ENCODE results near the gene ARPIN.

DNA sequence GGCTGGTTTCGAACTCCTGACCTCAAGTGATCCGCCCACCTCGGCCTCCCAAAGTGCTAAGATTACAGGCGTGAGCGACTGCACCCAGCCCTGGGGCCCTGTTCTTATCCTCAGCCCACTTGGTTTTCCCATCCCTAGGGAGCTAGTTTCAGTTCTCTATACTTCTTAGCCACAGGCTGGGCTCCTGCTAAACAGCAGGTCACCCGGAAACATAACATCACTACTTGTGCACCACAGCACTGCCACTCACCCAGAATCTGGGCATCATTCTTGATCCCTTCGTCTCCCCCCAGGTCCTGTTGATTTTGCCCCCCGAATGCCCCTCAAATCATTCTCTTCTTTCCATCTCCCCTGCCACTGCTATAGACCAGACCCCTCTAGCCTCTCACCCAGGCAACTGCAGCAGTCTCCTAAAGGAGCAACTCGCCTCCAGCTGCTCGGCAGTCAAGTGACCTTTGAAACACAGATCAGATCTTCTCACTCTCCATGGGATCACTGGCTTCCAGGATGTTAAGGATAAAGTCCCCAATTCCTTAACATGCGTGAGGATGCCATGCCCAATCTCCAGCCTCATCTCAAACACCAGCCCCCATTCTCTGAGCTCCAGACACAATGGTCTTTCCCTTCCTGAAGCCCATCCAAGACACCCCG lies 13.3 kb downstream of the ARPIN start:
- TF ChIP-seq, protein P1, sequence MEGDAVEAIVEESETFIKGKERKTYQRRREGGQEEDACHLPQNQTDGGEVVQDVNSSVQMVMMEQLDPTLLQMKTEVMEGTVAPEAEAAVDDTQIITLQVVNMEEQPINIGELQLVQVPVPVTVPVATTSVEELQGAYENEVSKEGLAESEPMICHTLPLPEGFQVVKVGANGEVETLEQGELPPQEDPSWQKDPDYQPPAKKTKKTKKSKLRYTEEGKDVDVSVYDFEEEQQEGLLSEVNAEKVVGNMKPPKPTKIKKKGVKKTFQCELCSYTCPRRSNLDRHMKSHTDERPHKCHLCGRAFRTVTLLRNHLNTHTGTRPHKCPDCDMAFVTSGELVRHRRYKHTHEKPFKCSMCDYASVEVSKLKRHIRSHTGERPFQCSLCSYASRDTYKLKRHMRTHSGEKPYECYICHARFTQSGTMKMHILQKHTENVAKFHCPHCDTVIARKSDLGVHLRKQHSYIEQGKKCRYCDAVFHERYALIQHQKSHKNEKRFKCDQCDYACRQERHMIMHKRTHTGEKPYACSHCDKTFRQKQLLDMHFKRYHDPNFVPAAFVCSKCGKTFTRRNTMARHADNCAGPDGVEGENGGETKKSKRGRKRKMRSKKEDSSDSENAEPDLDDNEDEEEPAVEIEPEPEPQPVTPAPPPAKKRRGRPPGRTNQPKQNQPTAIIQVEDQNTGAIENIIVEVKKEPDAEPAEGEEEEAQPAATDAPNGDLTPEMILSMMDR (IDR thresholded peaks at IDR 0.05), result no peak
- TF ChIP-seq ZBTB21 (CRISPR knock-in tag; IDR thresholded peaks at IDR 0.05; ENCODE audit: borderline replicate concordance), result no peak
